Renal cortex interstitium (tissue), 11 donors: ENCODE data around the gene AFAP1L2. TPM values are rescaled to one million over a fixed set of nuclear protein-coding genes. Genes with fewer than 3 reads are reported as not detected.

ENCODE experiments used
- DNase-seq, 11 donors: peaks; one replicate each; pipeline ENCODE4 v3.0.0-alpha.2; 2013; ENCODE audit warnings: low read depth in 9 of 11, low spot score in 4 of 11; ENCODE audit errors: extremely low read depth in 1 of 11
- polyA plus RNA-seq, 3 donors: library from polyadenylated mRNA; unstranded; fragments of 120-200 nt; gene quantifications; one replicate each; pipeline ENCODE4 v1.2.1, GENCODE V29; 2013; ENCODE audit not compliant: insufficient read length in 3 of 3

The AFAP1L2 gene
- polyA plus RNA-seq, 3 donors: 33.0 to 41.6 (median 36.6) TPM

GRCh38 chr10:114328874-114329273 is 75.4 kb downstream of the AFAP1L2 start:
- DNase-seq: no peak

GRCh38 chr10:114328441-114328812 is 75.9 kb downstream of the AFAP1L2 start:
- no peak for DNase-seq

- no peak for DNase-seq
Observed at GRCh38 chr10:114327537-114328440, 76.5 kb downstream of the AFAP1L2 start.

- no peak for DNase-seq
Observed at GRCh38 chr10:114326795-114327194, 77.5 kb downstream of the AFAP1L2 start.

- DNase-seq: no peak
Observed at GRCh38 chr10:114323023-114323422, 81.3 kb downstream of the AFAP1L2 start.

GRCh38 chr10:114322344-114322743 is 82.0 kb downstream of the AFAP1L2 start:
- no peak for DNase-seq

- no peak for DNase-seq
Observed at GRCh38 chr10:114320249-114321116, 83.8 kb downstream of the AFAP1L2 start.

GRCh38 chr10:114319406-114320248 is 84.7 kb downstream of the AFAP1L2 start:
- no peak for DNase-seq

- DNase-seq: no peak
Observed at GRCh38 chr10:114316744-114317143, 87.6 kb downstream of the AFAP1L2 start.

GRCh38 chr10:114315566-114316420 is 88.5 kb downstream of the AFAP1L2 start:
- DNase-seq: no peak

GRCh38 chr10:114313866-114314265 is 90.4 kb downstream of the AFAP1L2 start:
- DNase-seq: no peak

GRCh38 chr10:114313139-114313538 is 91.2 kb downstream of the AFAP1L2 start:
- no peak for DNase-seq

GRCh38 chr10:114311496-114312209 is 92.6 kb downstream of the AFAP1L2 start:
- no peak for DNase-seq

- DNase-seq: no peak
Observed at GRCh38 chr10:114311023-114311422, 93.3 kb downstream of the AFAP1L2 start.

GRCh38 chr10:114310346-114310745 is 94.0 kb downstream of the AFAP1L2 start:
- no peak for DNase-seq

GRCh38 chr10:114309364-114309651 is 95.0 kb downstream of the AFAP1L2 start:
- no peak for DNase-seq

GRCh38 chr10:114308531-114309363 is 95.6 kb downstream of the AFAP1L2 start:
- DNase-seq: no peak
